ENCODE results near the gene ACO2.

ACO2 gene

GRCh38 chr22:41512421-41513194, 43.7 kb downstream of the ACO2 start:
- in situ Hi-C loops (cut with MboI; ENCODE audit: low sequenced_read_pairs) = no loop called here
- Histone ChIP-seq H3K4me3 (no peak overlapping the region), H3K27me3 (ENCODE audit: low read depth) (no peaks in the 10 kb centered on the region), H3K36me3 (replicated peaks) (peaks cover 65% of the 10 kb centered on the region), H3K4me1 (peaks cover 2% of the 10 kb centered on the region; the same call in 1 of the 2 replicates), H3K9me3 (no peaks in the 10 kb centered on the region)
- peak in 1 of 2 experiments; percentile 48 for DNase-seq (ENCODE audit: low spot score in 2 of 2)

GRCh38 chr22:41513391-41513790, 44.5 kb downstream of the ACO2 start:
- in situ Hi-C loops (cut with MboI; ENCODE audit: low sequenced_read_pairs) = no loop called here
- Histone ChIP-seq H3K36me3 (replicated peaks) (peaks cover 65% of the 10 kb centered on the region), H3K4me1 (peaks cover 2% of the 10 kb centered on the region; the same call in 1 of the 2 replicates), H3K27me3 (ENCODE audit: low read depth) (no peaks in the 10 kb centered on the region), H3K9me3 (no peaks in the 10 kb centered on the region), H3K4me3 (no peak overlapping the region)
- DNase-seq (ENCODE audit: low spot score in 2 of 2) = no peak

GRCh38 chr22:41516462-41516861, 47.5 kb downstream of the ACO2 start:
- Histone ChIP-seq H3K36me3 (replicated peaks) (peaks cover 61% of the 10 kb centered on the region), H3K27me3 (ENCODE audit: low read depth) (no peaks in the 10 kb centered on the region), H3K4me1 (peaks cover 2% of the 10 kb centered on the region; the same call in 1 of the 2 replicates), H3K9me3 (no peaks in the 10 kb centered on the region), H3K4me3 (no peak overlapping the region)
- no peak for DNase-seq (ENCODE audit: low spot score in 2 of 2)
- in situ Hi-C loops (cut with MboI; ENCODE audit: low sequenced_read_pairs) = loop anchor here (5.0 kb wide), 1 partner anchor 114 kb away; no protein-coding TSS in a partner anchor

GRCh38 chr22:41517172-41518047, 48.5 kb downstream of the ACO2 start:
- Histone ChIP-seq H3K4me1 (peaks cover 2% of the 10 kb centered on the region; the same call in 1 of the 2 replicates), H3K9me3 (no peaks in the 10 kb centered on the region), H3K36me3 (replicated peaks) (peaks cover 55% of the 10 kb centered on the region), H3K27me3 (ENCODE audit: low read depth) (no peaks in the 10 kb centered on the region), H3K4me3 (no peak overlapping the region)
- in situ Hi-C loops (cut with MboI; ENCODE audit: low sequenced_read_pairs) = loop anchor here (5.0 kb wide), 1 partner anchor 115 kb away; no protein-coding TSS in a partner anchor
- DNase-seq (ENCODE audit: low spot score in 2 of 2) = peak; percentile 39 to 84

GRCh38 chr22:41518048-41518347, 49.1 kb downstream of the ACO2 start:
- in situ Hi-C loops (cut with MboI; ENCODE audit: low sequenced_read_pairs) = loop anchor here (5.0 kb wide), 1 partner anchor 116 kb away; no protein-coding TSS in a partner anchor
- Histone ChIP-seq H3K36me3 (replicated peaks) (peaks cover 55% of the 10 kb centered on the region), H3K4me3 (no peak overlapping the region), H3K9me3 (no peaks in the 10 kb centered on the region), H3K4me1 (no peaks in the 10 kb centered on the region; the same call in 1 of the 2 replicates), H3K27me3 (ENCODE audit: low read depth) (no peaks in the 10 kb centered on the region)
- DNase-seq (ENCODE audit: low spot score in 2 of 2) = no peak

- in situ Hi-C loops (cut with MboI; ENCODE audit: low sequenced_read_pairs) = no loop called here
- no peaks in the 10 kb centered on the region for H3K4me1 ChIP-seq
- no peak overlapping the region for H3K4me3 ChIP-seq
- no peaks in the 10 kb centered on the region for H3K9me3 ChIP-seq
- no peaks in the 10 kb centered on the region for H3K27me3 ChIP-seq (ENCODE audit: low read depth)
- no peak for DNase-seq (ENCODE audit: low spot score in 2 of 2)
- peaks cover 59% of the 10 kb centered on the region for H3K36me3 ChIP-seq (replicated peaks)
These were observed 52.2 kb downstream of the ACO2 start for GRCh38 chr22:41521126-41521525.

GRCh38 chr22:41522813-41523212, 53.9 kb downstream of the ACO2 start:
- Histone ChIP-seq H3K4me3 (no peak overlapping the region), H3K27me3 (ENCODE audit: low read depth) (no peaks in the 10 kb centered on the region), H3K4me1 (no peaks in the 10 kb centered on the region), H3K36me3 (replicated peaks) (peaks cover 69% of the 10 kb centered on the region), H3K9me3 (no peaks in the 10 kb centered on the region)
- in situ Hi-C loops (cut with MboI; ENCODE audit: low sequenced_read_pairs) = no loop called here
- no peak for DNase-seq (ENCODE audit: low spot score in 2 of 2)

GRCh38 chr22:41523464-41524221, 54.7 kb downstream of the ACO2 start:
- Histone ChIP-seq H3K36me3 (replicated peaks) (peaks cover 70% of the 10 kb centered on the region), H3K4me1 (no peaks in the 10 kb centered on the region), H3K9me3 (no peaks in the 10 kb centered on the region), H3K27me3 (ENCODE audit: low read depth) (no peaks in the 10 kb centered on the region), H3K4me3 (no peak overlapping the region)
- DNase-seq (ENCODE audit: low spot score in 2 of 2) = no peak
- in situ Hi-C loops (cut with MboI; ENCODE audit: low sequenced_read_pairs) = no loop called here

- no peak overlapping the region for H3K4me3 ChIP-seq
- in situ Hi-C loops (cut with MboI; ENCODE audit: low sequenced_read_pairs) = no loop called here
- no peak for DNase-seq (ENCODE audit: low spot score in 2 of 2)
- H3K9me3 ChIP-seq = no peaks in the 10 kb centered on the region
- H3K36me3 ChIP-seq (replicated peaks) = peaks cover 73% of the 10 kb centered on the region
- no peaks in the 10 kb centered on the region for H3K4me1 ChIP-seq
- no peaks in the 10 kb centered on the region for H3K27me3 ChIP-seq (ENCODE audit: low read depth)
These were observed 55.3 kb downstream of the ACO2 start for GRCh38 chr22:41524251-41524661.

- in situ Hi-C loops (cut with MboI; ENCODE audit: low sequenced_read_pairs) = no loop called here
These were observed 56.0 kb downstream of the ACO2 start for GRCh38 chr22:41524809-41525449.

GRCh38 chr22:41525450-41526225, 56.7 kb downstream of the ACO2 start:
- no peaks in the 10 kb centered on the region for H3K9me3 ChIP-seq
- in situ Hi-C loops (cut with MboI; ENCODE audit: low sequenced_read_pairs) = no loop called here
- H3K36me3 ChIP-seq (replicated peaks) = peaks cover 78% of the 10 kb centered on the region
- no peak overlapping the region for H3K4me3 ChIP-seq
- H3K4me1 ChIP-seq = no peaks in the 10 kb centered on the region
- no peak for DNase-seq (ENCODE audit: low spot score in 2 of 2)
- H3K27me3 ChIP-seq (ENCODE audit: low read depth) = no peaks in the 10 kb centered on the region

More at GRCh38 chr22:41524809-41525449, 56.0 kb downstream of the ACO2 start:
- no peak overlapping the region for H3K4me3 ChIP-seq
- no peaks in the 10 kb centered on the region for H3K27me3 ChIP-seq (ENCODE audit: low read depth)
- no peak for DNase-seq (ENCODE audit: low spot score in 2 of 2)
- peaks cover 74% of the 10 kb centered on the region for H3K36me3 ChIP-seq (replicated peaks)
- no peaks in the 10 kb centered on the region for H3K4me1 ChIP-seq
- H3K9me3 ChIP-seq = no peaks in the 10 kb centered on the region

- no peak for DNase-seq (ENCODE audit: low spot score in 2 of 2)
- Histone ChIP-seq H3K4me1 (no peaks in the 10 kb centered on the region), H3K27me3 (ENCODE audit: low read depth) (no peaks in the 10 kb centered on the region), H3K36me3 (replicated peaks) (peaks cover 85% of the 10 kb centered on the region), H3K9me3 (no peaks in the 10 kb centered on the region), H3K4me3 (no peak overlapping the region)
- in situ Hi-C loops (cut with MboI; ENCODE audit: low sequenced_read_pairs) = no loop called here
These were observed 57.4 kb downstream of the ACO2 start for GRCh38 chr22:41526226-41526829.
